Neuronal stem cell (in vitro differentiated cells): ENCODE measurements around the gene RAB24.
"Not testable (repeated sequence)": the region's sequence is repeated elsewhere in the genome, so short reads cannot be mapped to it uniquely, and the experiment has no call there.

Experiments
- DNase-seq: peaks from one replicate; pipeline ENCODE4 v3.0.0-alpha.2; 2013; ENCODE audit warnings: low spot score
- H2AFZ ChIP-seq: one replicate; pipeline ENCODE4 v1.6.1; 2013; ENCODE audit warnings: mild to moderate bottlenecking, low read length, inconsistent platforms
- H2AK5ac ChIP-seq: 2 replicates; pipeline ENCODE4 v1.6.1; 2013; ENCODE audit warnings: low read depth, mild to moderate bottlenecking, inconsistent platforms, low read length, moderate library complexity, mixed read lengths
- H2BK120ac ChIP-seq: 2 replicates; pipeline ENCODE4 v1.6.1; 2013; ENCODE audit warnings: low read depth, mild to moderate bottlenecking, inconsistent platforms, low read length, moderate library complexity, mixed read lengths
- H2BK12ac ChIP-seq: one replicate; pipeline ENCODE4 v1.6.1; 2013; ENCODE audit warnings: low read length, inconsistent platforms
- H2BK15ac ChIP-seq: 2 replicates; pipeline ENCODE4 v1.6.1; 2013; ENCODE audit warnings: mild to moderate bottlenecking, low read length, inconsistent platforms, mixed read lengths
- H2BK5ac ChIP-seq: one replicate; pipeline ENCODE4 v1.6.1; 2013; ENCODE audit warnings: inconsistent platforms, mild to moderate bottlenecking, low read length, moderate library complexity
- H3K14ac ChIP-seq: one replicate; pipeline ENCODE4 v1.6.1; 2013; ENCODE audit warnings: low read length, inconsistent platforms
- H3K18ac ChIP-seq: 2 replicates; pipeline ENCODE4 v1.6.1; 2013; ENCODE audit warnings: low read length, inconsistent platforms
- H3K23ac ChIP-seq: 2 replicates; pipeline ENCODE4 v1.6.1; 2013; ENCODE audit warnings: low read depth, mild to moderate bottlenecking, mixed read lengths, low read length, inconsistent platforms; ENCODE audit not compliant: poor library complexity
- H3K27ac ChIP-seq: replicated peaks from 3 replicates; pipeline ENCODE4 v1.5.1; 2013; ENCODE audit warnings: low read length, inconsistent platforms
- H3K27me3 ChIP-seq, 3 experiments: 2 replicates each; pipeline ENCODE4 v1.6.1; 2013; ENCODE audit warnings: low read length in 3 of 3, mild to moderate bottlenecking in 2 of 3, inconsistent platforms in 1 of 3, low read depth in 1 of 3, mixed read lengths in 1 of 3, moderate library complexity in 1 of 3; ENCODE audit not compliant: control insufficient read depth in 3 of 3, insufficient read depth in 3 of 3
- H3K36me3 ChIP-seq, 2 donors: replicated peaks in 1 of 2; 2 replicates each; pipeline ENCODE4 v1.6.1; 2013; ENCODE audit warnings: low read length in 2 of 2; ENCODE audit not compliant: control insufficient read depth in 2 of 2, insufficient read depth in 2 of 2
- H3K4ac ChIP-seq: 2 replicates; pipeline ENCODE4 v1.6.1; 2013; ENCODE audit warnings: inconsistent platforms, mild to moderate bottlenecking, low read length, moderate library complexity
- H3K4me1 ChIP-seq, 2 donors: 1 replicate in 1 of 2; 2 replicates in 1 of 2; pipeline ENCODE4 v1.6.1; 2013; ENCODE audit warnings: low read length in 2 of 2, low read depth in 1 of 2; ENCODE audit not compliant: control insufficient read depth in 2 of 2, insufficient read depth in 1 of 2
- H3K4me2 ChIP-seq: one replicate; pipeline ENCODE4 v1.6.1; 2013; ENCODE audit warnings: mild to moderate bottlenecking, low read length, inconsistent platforms; ENCODE audit not compliant: insufficient read depth, poor library complexity, severe bottlenecking
- H3K4me3 ChIP-seq, 2 donors: 2 replicates each; pipeline ENCODE4 v1.5.1; 2013; ENCODE audit warnings: low read length in 2 of 2, mild to moderate bottlenecking in 2 of 2, inconsistent platforms in 1 of 2, moderate library complexity in 1 of 2
- H3K79me1 ChIP-seq: one replicate; pipeline ENCODE4 v1.6.1; 2013; ENCODE audit warnings: low read depth, mild to moderate bottlenecking, inconsistent platforms, low read length, moderate library complexity
- H3K9ac ChIP-seq: one replicate; pipeline ENCODE4 v1.6.1; 2013; ENCODE audit warnings: mild to moderate bottlenecking, low read depth, low read length, inconsistent platforms; ENCODE audit not compliant: poor library complexity
- H3K9me3 ChIP-seq, 2 donors: replicated peaks in 1 of 2; 2 replicates each; pipeline versions ENCODE3 to v1.6.1; 2013; ENCODE audit warnings: low read length in 2 of 2, mild to moderate bottlenecking in 2 of 2, inconsistent platforms in 1 of 2, low read depth in 1 of 2, mixed read lengths in 1 of 2, moderate library complexity in 1 of 2; ENCODE audit not compliant: control insufficient read depth in 2 of 2, insufficient read depth in 1 of 2
- H4K8ac ChIP-seq: one replicate; pipeline ENCODE4 v1.6.1; 2013; ENCODE audit warnings: low read depth, mild to moderate bottlenecking, inconsistent platforms, low read length, moderate library complexity
- H4K91ac ChIP-seq: one replicate; pipeline ENCODE4 v1.6.1; 2013; ENCODE audit warnings: low read length, low read depth, mild to moderate bottlenecking, inconsistent platforms; ENCODE audit not compliant: poor library complexity
- WGBS, 2 donors: extraction: QIAGEN DNeasy Blood & Tissue Kit; methylation state at CpG; one replicate each; pipeline ENCODE4 v1.1.7; 2013; ENCODE audit warnings: missing lambda C conversion rate in 2 of 2, mixed read lengths in 1 of 2; ENCODE audit not compliant: insufficient read length in 2 of 2, insufficient replicate concordance in 1 of 2; ENCODE audit errors: extremely low coverage in 2 of 2; 5-methylcytosine and 5-hydroxymethylcytosine counted together

The RAB24 gene

DNA sequence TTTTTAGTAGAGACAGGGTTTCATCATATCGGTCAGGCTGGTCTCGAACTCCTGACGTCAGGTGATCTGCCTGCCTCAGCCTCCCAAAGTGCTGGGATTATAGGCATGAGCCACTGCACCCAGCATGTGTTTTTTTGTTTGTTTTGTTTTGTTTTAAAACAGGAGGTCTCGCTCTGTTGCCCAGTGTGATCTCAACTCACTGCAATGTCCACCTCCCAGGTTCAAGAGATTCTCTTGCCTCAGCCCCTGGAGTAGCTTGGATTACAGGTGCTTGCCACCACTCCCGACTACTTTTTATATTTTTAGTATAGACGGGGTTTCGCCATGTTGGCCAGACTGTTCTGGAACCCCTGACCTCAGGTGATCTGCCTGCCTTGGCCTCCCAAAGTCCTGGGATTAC, 44.8 kb downstream of the RAB24 start:
- not testable (repeated sequence) for H3K79me1 ChIP-seq, H3K14ac ChIP-seq, H2BK120ac ChIP-seq, H2BK15ac ChIP-seq, H3K27me3 ChIP-seq, H3K4me1 ChIP-seq, H4K8ac ChIP-seq, H3K23ac ChIP-seq, H3K18ac ChIP-seq, H4K91ac ChIP-seq, H3K4me3 ChIP-seq, H2AFZ ChIP-seq, H3K9me3 ChIP-seq, H3K9ac ChIP-seq, H3K27ac ChIP-seq, H3K4ac ChIP-seq, H3K4me2 ChIP-seq, H2BK5ac ChIP-seq, H2AK5ac ChIP-seq, DNase-seq, H2BK12ac ChIP-seq
- H3K36me3 ChIP-seq = peaks cover 0 to 16% of the 10 kb centered on the region in 2 donors
- no CpG with 5 or more reads among the region's 7 CpGs for WGBS, 2 donors

- no peaks in the 10 kb centered on the region for H3K9me3 ChIP-seq
- H2AFZ ChIP-seq = no peak overlapping the region
- peaks cover 2% of the 10 kb centered on the region for H3K79me1 ChIP-seq
- peaks cover 0 to 25% of the 10 kb centered on the region in 2 donors for H3K36me3 ChIP-seq
- no peak overlapping the region for H2AK5ac ChIP-seq
- no peak overlapping the region for H3K4me2 ChIP-seq
- no peak overlapping the region for H2BK5ac ChIP-seq
- no peak for DNase-seq
- no peak overlapping the region for H2BK120ac ChIP-seq
- H3K27me3 ChIP-seq = peaks cover 0 to 5% (median 0%) of the 10 kb centered on the region in 3 experiments
- H3K4ac ChIP-seq = no peak overlapping the region
- no peak overlapping the region for H3K18ac ChIP-seq
- H3K27ac ChIP-seq = no peak overlapping the region
- H4K91ac ChIP-seq = no peak overlapping the region
- H2BK15ac ChIP-seq = no peak overlapping the region
- H2BK12ac ChIP-seq = no peak overlapping the region
- no peak overlapping the region for H3K4me3 ChIP-seq
- WGBS, 2 donors = no CpG with 5 or more reads among the region's 5 CpGs
- no peak overlapping the region for H3K9ac ChIP-seq
- no peaks in the 10 kb centered on the region for H3K4me1 ChIP-seq
- H3K14ac ChIP-seq = no peak overlapping the region
- no peak overlapping the region for H3K23ac ChIP-seq
- H4K8ac ChIP-seq = no peak overlapping the region
These were observed 47.2 kb downstream of the RAB24 start for GRCh38 chr5:177256296-177256695.

GRCh38 chr5:177253252-177253651, 50.3 kb downstream of the RAB24 start:
- Histone ChIP-seq H2BK15ac (no peak overlapping the region), H3K27me3 (peaks cover 0 to 5% (median 0%) of the 10 kb centered on the region in 3 experiments), H3K18ac (no peak overlapping the region), H3K36me3 (peaks cover 0 to 21% of the 10 kb centered on the region in 2 donors), H3K79me1 (peaks cover 2% of the 10 kb centered on the region), H3K4ac (no peak overlapping the region), H2AK5ac (no peak overlapping the region), H4K8ac (no peak overlapping the region), H3K27ac (no peak overlapping the region), H3K23ac (no peak overlapping the region), H4K91ac (no peak overlapping the region), H3K9me3 (no peaks in the 10 kb centered on the region), H2BK5ac (no peak overlapping the region), H3K4me2 (no peak overlapping the region), H3K9ac (no peak overlapping the region), H3K4me3 (no peak overlapping the region), H2BK12ac (no peak overlapping the region), H3K4me1 (no peaks in the 10 kb centered on the region), H3K14ac (no peak overlapping the region), H2AFZ (no peak overlapping the region), H2BK120ac (no peak overlapping the region)
- DNase-seq = no peak
- no CpG with 5 or more reads among the region's 1 CpG for WGBS, 2 donors
